GM19193 (cell line): ENCODE results near the gene TMEM235.

Source experiments
- POLR2A ChIP-seq: IDR thresholded peaks from 4 replicates; pipeline ENCODE4 v1.6.1; 2011; ENCODE audit not compliant: insufficient read depth, insufficient read length; ENCODE audit errors: extremely low read depth

The TMEM235 gene

DNA sequence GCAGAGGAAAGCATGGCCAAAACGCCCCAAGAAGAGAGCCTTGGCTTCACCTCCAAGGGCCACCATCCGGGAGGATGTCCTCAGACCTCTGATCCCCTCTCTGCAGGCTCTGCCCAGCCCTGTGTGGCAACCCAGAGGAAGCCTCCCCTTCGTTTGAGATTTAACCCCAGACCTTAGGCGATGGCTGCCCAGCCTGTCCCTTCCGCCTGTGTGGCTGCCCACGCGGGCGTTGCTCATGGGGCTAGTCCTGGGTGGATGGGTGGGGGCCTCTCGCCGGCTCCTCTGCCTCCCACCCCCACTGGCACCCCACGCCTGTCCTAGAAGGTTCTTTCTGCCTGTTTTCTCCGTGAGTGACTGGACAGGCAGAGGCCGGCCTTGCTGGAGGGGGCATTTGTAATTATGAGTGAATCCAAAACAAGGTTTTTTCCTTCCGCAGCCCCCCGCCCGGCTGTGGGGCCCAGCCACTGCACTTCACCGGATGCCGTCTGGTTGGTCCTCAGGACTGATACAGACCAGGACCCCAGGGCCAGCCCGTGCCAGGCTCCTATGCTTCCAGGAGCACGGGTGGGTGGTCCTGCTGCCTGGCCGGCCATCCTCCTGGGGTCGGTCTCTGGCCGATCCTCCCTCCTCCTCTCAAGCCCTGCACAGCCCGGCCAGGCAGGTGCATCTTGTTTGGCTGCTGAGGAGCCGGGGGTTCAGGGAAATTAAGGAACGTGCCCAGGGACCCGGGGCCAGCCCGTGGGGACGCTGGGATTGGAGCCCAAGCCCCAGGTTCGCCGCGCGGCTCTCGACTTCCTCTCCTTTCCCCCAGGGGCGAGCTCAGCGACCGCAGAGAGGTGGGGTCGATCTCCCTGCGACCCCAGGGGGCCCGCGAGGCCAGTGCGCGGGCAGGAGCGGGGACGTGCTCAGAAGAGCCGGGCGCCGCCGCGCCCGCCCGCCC, at the start of gene TMEM235:
Gene TMEM235 (plus strand): TSS at position 636 of the 940 bp plus-strand sequence. CDS start 393 bp downstream, outside the sequence.
- TF ChIP-seq POLR2A, result no peak

- no peak for TF ChIP-seq POLR2A
These were observed 48.9 kb upstream of the TMEM235 start for GRCh38 chr17:78182504-78182903.

GRCh38 chr17:78183916-78184315, 47.5 kb upstream of the TMEM235 start:
- no peak for TF ChIP-seq POLR2A

- no peak for TF ChIP-seq POLR2A
These were observed 47.1 kb upstream of the TMEM235 start for GRCh38 chr17:78184351-78184750.

DNA sequence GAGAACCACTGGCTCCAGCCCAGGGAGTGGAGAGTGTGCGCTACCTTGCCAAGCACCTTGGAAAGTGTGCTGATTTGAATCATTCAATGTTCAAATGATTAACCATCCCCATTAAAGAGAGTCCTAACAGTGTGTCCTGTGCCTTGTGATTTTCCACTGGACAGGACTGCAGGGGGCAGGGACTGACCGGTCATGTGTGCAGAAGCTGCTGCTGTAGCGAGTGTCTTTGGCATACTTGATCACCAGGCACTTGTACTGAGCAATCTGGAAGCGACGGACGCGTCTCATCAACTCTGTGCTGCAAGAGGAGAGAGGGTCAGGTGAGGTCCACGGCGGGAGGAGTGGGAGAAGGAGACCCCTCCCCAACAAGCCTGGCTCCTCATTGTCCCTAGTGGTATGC, 46.6 kb upstream of the TMEM235 start:
- no peak for TF ChIP-seq POLR2A

DNA sequence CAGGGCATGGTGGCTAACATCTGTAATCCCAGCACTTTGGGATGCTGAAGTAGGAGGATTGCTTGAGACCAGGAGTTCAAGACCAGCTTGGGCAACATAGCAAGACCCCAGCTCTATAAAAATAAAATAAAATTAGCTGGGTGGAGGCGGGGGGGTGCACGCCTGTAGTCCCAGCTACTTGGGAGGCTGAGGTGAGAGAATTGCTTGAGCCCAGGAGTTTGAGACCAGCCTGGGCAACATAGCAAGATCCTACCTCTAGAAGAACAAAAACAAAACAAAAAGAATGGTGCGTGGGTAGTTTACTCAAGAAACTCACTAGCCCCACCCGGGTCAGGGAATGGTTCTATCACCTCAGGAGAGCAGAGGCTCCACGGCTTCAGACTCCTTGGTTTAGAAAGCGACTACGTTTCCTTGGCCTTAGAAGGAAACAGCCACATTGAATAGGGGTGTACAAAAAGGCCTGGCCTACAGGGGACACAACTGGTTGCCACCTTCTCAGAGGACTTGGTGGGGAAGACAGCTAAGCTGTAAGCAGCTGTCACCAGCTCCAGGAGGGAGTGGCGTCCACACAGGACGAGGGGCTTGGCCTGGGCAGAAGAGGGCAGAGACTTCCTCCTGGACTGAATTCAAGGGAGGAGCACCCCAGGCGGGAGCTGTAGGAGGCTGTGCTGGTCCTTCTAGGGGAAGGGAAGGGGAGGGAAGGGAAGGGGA, 45.3 kb upstream of the TMEM235 start:
- no peak for TF ChIP-seq POLR2A

GRCh38 chr17:78186692-78187595, 44.5 kb upstream of the TMEM235 start, which contains the start of the genes AFMID and TK1:
AFMID (plus strand) TSS chr17:78187362; CDS start chr17:78187371, 9 bp downstream.
TK1 (minus strand) TSS chr17:78187052; CDS start chr17:78186994, 58 bp downstream.
- peak; percentile 85 for TF ChIP-seq POLR2A

DNA sequence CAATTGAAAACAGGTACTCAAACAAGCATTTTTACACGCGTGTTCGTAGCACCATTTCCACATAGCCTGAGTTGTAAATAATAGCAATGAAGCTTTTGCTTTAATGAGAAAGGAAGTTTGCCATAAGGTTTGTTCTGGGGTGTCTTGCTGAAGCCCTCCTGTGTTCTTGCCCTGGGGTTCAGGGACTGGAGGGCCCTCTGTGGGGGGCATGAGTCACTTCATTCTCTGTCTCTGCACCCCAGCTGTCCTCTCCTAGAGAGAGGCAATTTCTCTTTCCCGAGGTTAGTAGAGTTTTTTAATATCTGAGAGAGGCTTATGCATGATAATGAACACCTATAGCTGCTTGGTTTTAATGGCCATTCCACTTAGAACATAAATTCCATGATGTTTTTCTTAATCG, 34.7 kb upstream of the TMEM235 start:
- TF ChIP-seq POLR2A, result no peak

DNA sequence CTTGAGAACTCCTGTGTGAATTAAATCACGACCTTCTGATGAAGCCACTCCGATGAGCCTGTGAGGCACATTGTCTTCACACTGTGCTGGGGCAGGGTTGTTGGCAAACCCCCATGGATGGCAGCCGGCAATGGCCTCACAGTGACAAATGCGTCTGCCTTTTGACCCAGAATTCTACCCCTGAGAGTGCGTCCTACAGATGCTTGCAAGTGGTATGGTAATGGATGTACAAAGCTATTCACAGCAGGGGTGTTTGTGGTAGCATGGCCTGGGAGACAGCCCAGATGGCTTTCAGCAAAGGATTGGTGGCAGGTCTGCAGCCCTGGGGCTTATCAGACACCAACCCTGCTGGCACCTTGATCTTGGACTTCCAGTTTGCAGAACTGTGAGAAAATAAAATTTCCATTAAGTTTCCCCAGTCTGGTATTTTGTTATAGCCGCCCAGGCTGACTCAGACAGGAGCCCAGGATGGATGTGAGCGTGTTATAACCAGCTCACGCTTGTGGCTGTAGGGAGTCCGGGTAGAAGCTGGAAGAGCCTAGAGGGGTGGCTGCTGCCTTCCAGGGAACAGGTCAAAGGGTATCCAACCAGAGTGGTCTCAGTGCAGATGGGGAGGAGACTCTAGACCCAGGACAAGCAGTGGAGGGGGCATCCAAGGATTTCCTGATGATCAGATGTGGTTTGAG, 34.1 kb upstream of the TMEM235 start:
- no peak for TF ChIP-seq POLR2A

DNA sequence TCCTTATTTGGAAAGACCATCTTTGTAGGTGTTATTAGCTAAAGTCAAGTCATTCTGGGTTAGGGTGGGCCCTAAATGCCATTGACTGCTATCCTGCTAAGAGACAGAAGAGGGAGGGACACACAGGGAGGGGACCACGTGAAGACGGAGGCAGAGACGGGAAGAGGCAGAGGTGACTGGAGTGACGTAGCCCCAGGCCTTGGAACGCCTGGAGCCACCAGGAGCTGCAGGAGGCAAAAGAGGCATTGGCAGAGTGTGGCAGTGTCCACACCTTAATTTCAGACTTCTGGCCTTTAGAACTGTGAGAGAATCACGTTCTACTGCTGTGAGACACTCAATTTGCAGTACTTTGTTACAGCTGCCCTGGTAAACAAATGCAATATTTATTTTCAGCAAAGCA, 31.0 kb upstream of the TMEM235 start:
- no peak for TF ChIP-seq POLR2A

- no peak for TF ChIP-seq POLR2A
These were observed 28.8 kb upstream of the TMEM235 start for GRCh38 chr17:78202666-78203065.

DNA sequence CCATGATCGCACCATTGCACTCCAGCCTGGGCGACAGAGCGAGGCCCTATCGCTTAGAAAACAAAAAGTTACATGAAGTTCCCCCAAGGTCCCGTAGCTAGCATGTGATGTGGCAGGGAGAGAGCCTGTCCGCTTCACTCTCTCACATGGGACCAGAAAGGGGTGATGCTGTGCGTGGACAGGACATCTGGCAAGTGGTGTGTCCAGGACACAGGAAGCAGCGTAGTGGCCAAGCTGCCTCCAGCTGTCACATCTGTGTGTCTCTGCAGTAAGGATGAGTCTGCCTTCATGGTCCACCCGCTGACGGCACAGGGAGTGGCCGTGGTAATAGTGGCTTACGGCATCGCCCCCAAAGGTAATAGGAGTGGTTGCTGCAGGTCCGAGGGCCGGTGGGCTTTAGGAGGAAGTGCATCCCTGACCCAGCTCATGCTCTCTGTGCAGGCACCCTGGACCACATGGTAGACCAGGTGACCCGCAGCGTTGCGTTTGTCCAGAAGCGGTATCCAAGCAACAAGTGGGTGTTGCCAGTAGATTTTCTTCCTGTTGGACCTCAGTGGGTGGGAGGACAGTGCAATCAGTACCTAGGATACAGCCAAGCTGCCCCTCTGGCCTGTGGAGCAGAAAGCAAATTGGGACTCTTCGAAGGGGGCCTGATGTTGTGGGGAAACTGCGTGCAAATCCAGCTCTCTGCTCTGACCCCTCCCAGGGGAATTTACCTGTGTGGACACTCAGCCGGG, 26.9 kb upstream of the TMEM235 start:
- TF ChIP-seq POLR2A, result no peak

DNA sequence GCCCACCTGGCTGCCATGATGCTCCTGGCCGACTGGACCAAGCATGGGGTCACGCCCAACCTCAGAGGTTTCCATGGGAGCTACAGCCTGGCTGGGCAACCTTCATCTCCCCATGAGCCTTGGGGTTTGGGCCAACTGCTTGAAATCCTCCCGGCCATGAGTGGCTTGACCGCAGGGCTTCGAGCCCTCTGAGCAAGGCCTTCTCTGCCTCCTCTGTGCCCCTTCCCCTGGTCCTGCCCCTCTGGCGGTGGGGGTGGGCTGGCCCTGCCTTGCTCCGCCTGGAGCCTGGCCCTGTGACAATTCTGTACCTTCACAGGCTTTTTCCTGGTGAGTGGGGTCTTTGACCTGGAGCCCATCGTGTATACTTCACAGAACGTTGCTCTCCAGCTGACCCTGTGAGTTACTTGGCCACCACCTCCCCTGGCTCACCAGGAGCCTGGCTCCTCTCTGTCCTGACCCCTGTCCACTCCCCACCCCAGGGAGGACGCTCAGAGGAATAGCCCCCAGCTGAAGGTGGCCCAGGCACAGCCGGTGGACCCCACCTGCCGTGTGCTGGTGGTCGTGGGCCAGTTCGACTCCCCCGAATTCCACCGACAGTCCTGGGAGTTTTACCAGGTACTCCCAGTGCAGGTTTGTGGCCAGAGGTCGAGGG, 26.2 kb upstream of the TMEM235 start:
- no peak for TF ChIP-seq POLR2A
